ENCODE results near the gene DNAJC4.

The DNAJC4 gene

DNA sequence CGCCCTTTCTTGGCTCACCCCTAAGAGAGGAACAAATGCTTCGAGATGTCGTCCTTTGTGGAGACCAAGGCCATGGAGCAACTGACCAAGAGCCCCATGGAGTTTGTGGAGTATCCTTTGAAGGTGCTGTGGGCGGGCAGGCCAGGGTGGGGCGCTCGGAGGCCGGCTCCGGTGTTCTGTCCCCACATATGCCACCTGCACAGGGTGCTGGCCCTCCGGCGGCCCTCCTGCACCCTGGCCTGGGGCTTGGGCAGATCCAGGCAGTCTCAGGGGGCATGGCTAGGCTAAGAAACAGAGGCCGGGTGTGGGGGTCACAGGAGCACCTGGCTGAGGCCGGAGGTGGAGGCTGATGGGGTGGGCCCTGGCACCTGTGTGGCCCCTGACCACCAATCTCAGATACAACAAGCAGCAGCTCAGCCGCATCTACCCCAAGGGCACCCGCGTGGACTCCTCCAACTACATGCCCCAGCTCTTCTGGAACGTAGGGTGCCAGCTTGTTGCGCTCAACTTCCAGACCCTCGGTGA is 31.3 kb downstream of the DNAJC4 start:
- no peak for DNase-seq

DNA sequence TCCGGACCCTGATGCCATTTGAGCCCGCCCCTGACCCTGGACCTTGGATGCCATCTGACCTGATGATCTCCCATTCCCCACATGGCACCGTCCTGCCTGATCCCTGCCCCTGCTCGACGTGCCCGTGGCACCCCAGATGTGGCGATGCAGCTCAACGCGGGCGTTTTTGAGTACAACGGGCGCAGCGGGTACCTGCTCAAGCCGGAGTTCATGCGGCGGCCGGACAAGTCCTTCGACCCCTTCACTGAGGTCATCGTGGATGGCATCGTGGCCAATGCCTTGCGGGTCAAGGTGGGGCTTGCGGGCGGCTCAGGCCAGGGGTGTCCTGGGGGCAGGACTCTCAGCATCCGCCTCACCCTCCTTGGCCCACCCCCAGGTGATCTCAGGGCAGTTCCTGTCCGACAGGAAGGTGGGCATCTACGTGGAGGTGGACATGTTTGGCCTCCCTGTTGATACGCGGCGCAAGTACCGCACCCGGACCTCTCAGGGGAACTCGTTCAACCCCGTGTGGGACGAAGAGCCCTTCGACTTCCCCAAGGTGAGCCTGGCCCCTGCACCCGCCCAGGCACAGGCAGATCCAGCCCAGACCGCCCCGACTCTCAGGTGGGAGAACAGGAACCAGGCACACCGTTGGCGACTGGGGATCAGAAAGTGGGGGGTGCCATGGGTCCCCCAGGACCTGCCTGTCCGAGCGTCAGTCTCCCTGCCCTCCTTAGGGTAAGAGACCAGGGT is 32.1 kb downstream of the DNAJC4 start:
- DNase-seq = no peak

- no peak for DNase-seq
These were observed 32.9 kb downstream of the DNAJC4 start for GRCh38 chr11:64263021-64263946.

DNA sequence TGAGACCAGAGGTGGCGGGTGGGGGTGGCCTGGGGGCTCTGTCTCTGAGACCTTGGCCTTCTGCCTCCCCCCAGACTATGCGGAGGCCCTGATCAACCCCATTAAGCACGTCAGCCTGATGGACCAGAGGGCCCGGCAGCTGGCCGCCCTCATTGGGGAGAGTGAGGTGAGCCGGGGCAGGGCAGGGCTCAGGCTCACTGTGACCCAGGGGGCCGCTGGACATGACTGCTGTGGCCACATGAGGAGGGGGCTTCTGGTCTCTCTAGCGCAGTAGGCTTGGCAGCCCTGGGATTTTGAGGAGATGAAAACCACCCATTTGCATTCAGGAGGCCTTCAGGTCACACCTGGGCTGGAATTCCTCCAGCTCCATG is 33.6 kb downstream of the DNAJC4 start:
- no peak for DNase-seq

DNA sequence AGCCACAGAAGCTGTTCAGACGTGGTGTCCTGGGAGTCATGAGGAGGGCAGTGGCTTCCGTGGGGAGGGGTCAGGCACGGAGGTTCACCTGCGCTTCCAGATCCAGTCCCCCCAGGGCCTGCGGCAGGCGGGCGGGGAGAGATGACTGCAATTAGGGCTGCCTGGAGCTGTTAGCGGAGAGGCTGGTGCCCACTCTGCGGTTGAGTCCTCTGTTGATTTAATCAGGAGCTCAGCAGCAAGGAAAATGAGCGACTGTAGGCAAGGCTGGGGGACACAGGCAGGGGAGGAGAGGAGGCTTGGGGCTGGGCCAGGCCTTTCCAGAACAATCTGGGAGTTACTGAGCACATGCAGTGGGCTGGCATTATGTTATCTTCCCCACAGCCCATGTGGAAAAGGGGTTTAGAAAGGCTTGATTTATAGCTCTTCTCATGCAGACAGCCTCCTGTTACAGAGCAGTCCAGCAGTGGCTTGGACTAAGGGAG is 34.1 kb downstream of the DNAJC4 start:
- no peak for DNase-seq

DNA sequence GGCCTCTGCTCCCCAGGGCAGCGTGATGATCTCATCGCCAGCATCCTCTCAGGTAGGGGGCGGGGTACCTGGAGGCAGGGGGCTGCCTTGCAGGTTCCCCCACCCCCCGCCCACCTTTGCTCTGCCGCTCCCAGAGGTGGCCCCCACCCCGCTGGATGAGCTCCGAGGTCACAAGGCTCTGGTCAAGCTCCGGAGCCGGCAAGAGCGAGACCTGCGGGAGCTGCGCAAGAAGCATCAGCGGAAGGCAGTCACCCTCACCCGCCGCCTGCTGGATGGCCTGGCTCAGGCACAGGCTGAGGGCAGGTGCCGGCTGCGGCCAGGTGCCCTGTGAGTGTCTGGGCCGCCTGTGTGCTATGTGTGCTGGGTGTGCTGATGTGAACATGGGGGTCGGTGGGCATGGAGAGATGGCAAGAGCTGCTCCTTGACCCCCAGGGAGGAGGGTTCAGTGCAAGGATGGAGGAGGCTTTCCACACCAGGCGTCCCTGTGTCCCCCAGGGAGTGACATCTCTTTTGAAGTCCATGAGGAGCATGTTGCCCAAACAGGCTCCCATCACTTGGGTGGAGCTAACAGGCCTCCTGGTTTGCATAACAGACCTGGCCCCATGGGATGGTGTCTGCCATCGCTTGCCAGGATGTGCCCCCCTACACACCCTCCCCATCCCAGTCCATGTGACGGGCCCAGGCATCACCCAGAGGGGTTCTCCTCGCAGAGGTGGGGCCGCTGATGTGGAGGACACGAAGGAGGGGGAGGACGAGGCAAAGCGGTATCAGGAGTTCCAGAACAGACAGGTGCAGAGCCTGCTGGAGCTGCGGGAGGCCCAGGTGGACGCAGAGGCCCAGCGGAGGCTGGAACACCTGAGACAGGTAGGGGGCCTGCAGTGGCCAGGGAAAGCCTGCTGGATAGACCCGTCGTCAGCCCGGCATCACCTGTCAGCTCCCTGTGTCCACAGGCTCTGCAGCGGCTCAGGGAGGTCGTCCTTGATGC is 35.1 kb downstream of the DNAJC4 start:
- DNase-seq = no peak

GRCh38 chr11:64266339-64266738 is 36.0 kb downstream of the DNAJC4 start:
- no peak for DNase-seq

GRCh38 chr11:64267207-64267945 is 37.0 kb downstream of the DNAJC4 start:
- DNase-seq = no peak

GRCh38 chr11:64268025-64268892 is 37.9 kb downstream of the DNAJC4 start:
- peak; percentile 76 for DNase-seq

- DNase-seq = peak; percentile 76
These were observed 38.7 kb downstream of the DNAJC4 start for GRCh38 chr11:64268893-64269539.

DNA sequence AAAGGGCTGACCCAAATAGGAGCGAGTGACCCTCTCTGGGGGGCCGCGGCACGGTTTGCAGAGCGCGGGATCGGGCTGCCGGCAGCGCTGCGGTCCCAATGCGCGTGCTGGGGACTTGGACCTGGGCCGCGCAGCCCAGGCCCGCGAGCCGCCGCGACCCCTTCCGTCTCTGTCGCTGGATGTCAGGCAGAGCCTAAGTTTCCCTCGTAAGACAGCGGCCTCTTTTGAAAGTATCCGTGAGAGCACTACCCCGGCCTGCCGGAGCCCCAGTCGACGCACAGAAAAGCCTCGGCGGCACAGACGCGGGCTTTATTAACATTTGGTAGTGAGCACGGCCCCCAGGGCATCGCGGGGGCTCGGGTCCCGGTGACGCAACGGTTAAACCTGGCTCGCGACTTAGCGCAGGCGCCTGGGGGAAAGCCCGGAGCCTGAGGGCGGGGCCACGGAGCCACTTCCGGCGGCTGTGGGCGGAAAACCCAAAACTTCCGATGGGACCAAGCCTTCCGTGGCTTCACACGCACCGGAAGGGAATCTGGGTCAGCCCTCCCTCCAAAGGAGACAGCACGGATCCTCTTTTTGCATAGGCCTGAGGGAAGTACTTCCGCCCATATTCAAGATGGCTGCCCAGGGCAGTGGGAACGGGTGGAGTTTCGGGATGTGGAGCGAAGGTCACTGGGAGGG is 39.3 kb downstream of the DNAJC4 start:
- DNase-seq = peak; percentile 100

GRCh38 chr11:64275031-64275800 is 44.9 kb downstream of the DNAJC4 start:
- DNase-seq = no peak

DNA sequence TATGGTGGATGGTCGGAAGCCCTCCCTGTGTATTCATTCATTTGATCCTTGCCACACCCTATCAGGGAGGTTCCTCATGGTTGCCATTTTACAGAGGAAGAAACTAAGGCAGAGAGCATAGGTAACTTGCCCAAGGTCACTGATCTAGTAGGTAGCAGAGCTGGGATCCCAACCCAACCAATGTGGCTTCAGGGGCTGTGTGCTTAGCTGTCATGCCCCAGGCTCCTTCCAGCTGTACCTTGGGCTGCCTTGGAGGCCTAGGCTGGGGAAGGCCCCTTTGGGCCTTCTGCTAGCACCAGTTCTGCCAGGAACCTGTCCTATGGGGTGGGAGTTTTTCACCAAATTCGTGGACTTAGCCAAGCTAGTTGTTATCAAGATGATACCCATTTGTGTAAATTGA is 45.5 kb downstream of the DNAJC4 start:
- no peak for DNase-seq

- peak; percentile 48 for DNase-seq
These were observed 46.5 kb downstream of the DNAJC4 start for GRCh38 chr11:64276653-64277431.

GRCh38 chr11:64278576-64279190 is 48.3 kb downstream of the DNAJC4 start:
- no peak for DNase-seq

- no peak for DNase-seq
These were observed 51.8 kb downstream of the DNAJC4 start for GRCh38 chr11:64281957-64282770.

- no peak for DNase-seq
These were observed 52.7 kb downstream of the DNAJC4 start for GRCh38 chr11:64283092-64283491.

Measured in hematopoietic multipotent progenitor cell treated with erythropoietin and hydrocortisone succinate and interleukin-3 and kit ligand, for 4 days (in vitro differentiated cells).